Camera-type eye (tissue), 1 donor: ENCODE measurements around the gene ACOX3. TPM values are rescaled to one million over a fixed set of nuclear protein-coding genes. Genes with fewer than 3 reads are reported as not detected.

Experiments used
- total RNA-seq: library from RNA; depleted of rRNA; stranded (reverse); fragments of >200 nt; gene quantifications from one replicate; pipeline ENCODE4 v1.2.3, GENCODE V29; 2014

ACOX3 gene
- 56.1 TPM for total RNA-seq

DNA sequence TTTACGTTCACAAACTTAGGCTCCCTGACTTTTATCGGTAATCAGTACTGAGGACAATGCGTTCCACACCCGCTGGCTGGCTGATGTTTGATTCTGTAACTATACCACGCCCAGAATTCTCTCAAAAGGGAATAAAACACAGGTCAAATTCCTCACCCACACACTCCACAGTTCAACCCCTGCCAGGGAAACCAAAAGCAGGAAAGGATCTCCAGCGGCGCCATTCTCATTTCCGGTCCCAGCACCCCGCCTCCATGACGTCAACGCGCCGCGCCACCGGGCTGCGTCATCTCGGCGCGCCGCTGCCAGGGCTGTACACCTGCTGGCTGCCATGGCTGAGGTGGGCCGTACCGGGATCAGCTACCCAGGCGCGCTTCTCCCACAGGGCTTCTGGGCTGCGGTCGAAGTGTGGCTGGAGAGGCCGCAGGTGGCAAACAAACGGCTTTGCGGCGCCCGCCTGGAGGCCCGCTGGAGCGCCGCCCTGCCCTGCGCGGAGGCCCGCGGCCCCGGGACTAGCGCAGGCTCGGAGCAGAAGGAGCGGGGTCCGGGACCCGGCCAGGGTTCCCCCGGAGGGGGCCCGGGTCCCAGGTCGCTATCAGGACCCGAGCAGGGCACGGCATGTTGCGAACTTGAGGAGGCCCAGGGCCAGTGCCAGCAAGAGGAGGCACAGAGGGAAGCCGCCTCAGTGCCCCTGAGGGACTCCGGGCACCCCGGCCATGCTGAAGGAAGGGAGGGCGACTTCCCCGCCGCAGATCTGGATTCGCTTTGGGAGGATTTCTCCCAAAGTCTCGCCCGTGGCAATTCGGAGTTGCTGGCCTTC, at the start of gene ACOX3, which contains the start of gene TRMT44:
ACOX3 (minus strand) TSS at position 232 of the 820 bp plus-strand sequence. CDS start 24,202 bp downstream, outside the sequence.
TRMT44 (plus strand) TSS at position 286 of the 820 bp plus-strand sequence; CDS start at position 332, 46 bp downstream.

Other genes with a start within 250 kb of the ACOX3 start
- 13.4 TPM for gene SH3TC1, start 241.4 kb downstream of the ACOX3 start, total RNA-seq
- gene HTRA3, start 171.0 kb downstream of the ACOX3 start, total RNA-seq: 44.8 TPM
- gene TRMT44, start 54 bp upstream of the ACOX3 start, total RNA-seq: 52.3 TPM
- gene GPR78, start 139.7 kb upstream of the ACOX3 start, total RNA-seq: 2.1 TPM
- 59.4 TPM for gene CPZ, start 152.0 kb upstream of the ACOX3 start, total RNA-seq